SK-N-SH (cell line): Measurements from ENCODE around the gene BAD. TPM values are rescaled to one million over a fixed set of nuclear protein-coding genes. Genes with fewer than 3 reads are reported as not detected.

Source experiments
- CTCF ChIA-PET: fragments of 300-600, 350-600 bp; formaldehyde crosslinking; extraction: SDS; loops from one replicate; lab custom pipeline; 2021; lab: Yijun Ruan, JAX
- POLR2A ChIA-PET: fragments of 350-600 bp; sonication (Branson Sonifier 250); formaldehyde crosslinking; extraction: SDS; loops from one replicate; lab custom pipeline; 2020; ENCODE audit warnings: antibody characterized with exemption, inconsistent platforms; lab: Yijun Ruan, JAX
- DNase-seq: peaks from one replicate; pipeline ENCODE4 v3.0.0; 2012
- H2AFZ ChIP-seq: fragments of 200-600 bp; sonication (generic); 2 replicates; pipeline ENCODE4 v1.8.1; 2016; ENCODE audit warnings: antibody characterized with exemption, mild to moderate bottlenecking, low read depth
- H3F3A ChIP-seq: fragments of 200-600 bp; sonication (generic); replicated peaks from 2 replicates; pipeline ENCODE3; 2016; ENCODE audit warnings: antibody characterized with exemption, mild to moderate bottlenecking; ENCODE audit not compliant: insufficient read depth
- H3K27ac ChIP-seq, 2 experiments: fragments of 200-500 bp in 1 of 2; fragments of 200-600 bp in 1 of 2; sonication (Bioruptor generic) in 1 of 2; sonication (generic), shearing (Covaris generic) in 1 of 2; 2 replicates each; pipeline versions ENCODE4 v1.5.1 to v1.6.1; 2014 to 2016; ENCODE audit warnings: low read depth in 2 of 2, inconsistent platforms in 1 of 2, low read length in 1 of 2, mild to moderate bottlenecking in 1 of 2, mixed read lengths in 1 of 2
- H3K27me3 ChIP-seq: fragments of 200-600 bp; sonication (generic), shearing (Covaris generic); 2 replicates; pipeline ENCODE4 v1.6.1; 2016; ENCODE audit warnings: mixed run types; ENCODE audit not compliant: insufficient read depth
- H3K36me3 ChIP-seq, 2 experiments: fragments of 200-500 bp in 1 of 2; fragments of 200-600 bp in 1 of 2; sonication (Bioruptor generic) in 1 of 2; sonication (generic) in 1 of 2; replicated peaks in 1 of 2; 2 replicates each; pipeline versions ENCODE3 to v1.5.1; 2014 to 2016; ENCODE audit warnings: low read length in 1 of 2, mild to moderate bottlenecking in 1 of 2; ENCODE audit not compliant: insufficient read depth in 2 of 2, control insufficient read depth in 1 of 2
- H3K4me1 ChIP-seq, 2 experiments: fragments of 200-500 bp in 1 of 2; fragments of 200-600 bp in 1 of 2; sonication (Bioruptor generic) in 1 of 2; sonication (generic), shearing (Covaris generic) in 1 of 2; 2 replicates each; pipeline versions ENCODE4 v1.5.1 to v1.6.1; 2014 to 2016; ENCODE audit warnings: low read depth in 1 of 2, low read length in 1 of 2, mixed run types in 1 of 2; ENCODE audit not compliant: insufficient read depth in 2 of 2, control insufficient read depth in 1 of 2
- H3K4me2 ChIP-seq: fragments of 200-600 bp; sonication (generic), shearing (Covaris generic); 2 replicates; pipeline ENCODE4 v1.6.1; 2017; ENCODE audit warnings: mixed run types
- H3K4me3 ChIP-seq, 2 experiments: fragments of 200-500 bp in 1 of 2; fragments of 200-600 bp in 1 of 2; sonication (Bioruptor generic) in 1 of 2; sonication (generic), shearing (Covaris generic) in 1 of 2; 2 replicates each; pipeline versions ENCODE4 v1.5.1 to v1.8.1; 2014 to 2016; ENCODE audit warnings: low read depth in 2 of 2, inconsistent platforms in 1 of 2, low read length in 1 of 2, mild to moderate bottlenecking in 1 of 2, mixed read lengths in 1 of 2, moderate library complexity in 1 of 2
- H3K79me2 ChIP-seq: fragments of 200-600 bp; sonication (generic); 2 replicates; pipeline ENCODE4 v1.8.1; 2017; ENCODE audit warnings: mild to moderate bottlenecking; ENCODE audit not compliant: insufficient read depth
- H3K9ac ChIP-seq: fragments of 200-600 bp; sonication (generic); 2 replicates; pipeline ENCODE4 v1.6.1; 2017; ENCODE audit warnings: mixed run types
- H3K9me2 ChIP-seq: fragments of 200-600 bp; sonication (generic); 2 replicates; pipeline ENCODE4 v1.6.1; 2017; ENCODE audit warnings: mixed run types
- H3K9me3 ChIP-seq: fragments of 200-600 bp; sonication (generic); 2 replicates; pipeline ENCODE4 v1.6.1; 2017; ENCODE audit warnings: mixed run types, mild to moderate bottlenecking, moderate library complexity
- H4K20me1 ChIP-seq: fragments of 200-600 bp; sonication (generic); 2 replicates; pipeline ENCODE4 v1.6.1; 2017; ENCODE audit warnings: mild to moderate bottlenecking, mixed run types; ENCODE audit not compliant: insufficient read depth
- CHD2 ChIP-seq: fragments of 150-350 bp; IDR thresholded peaks from 2 replicates; pipeline ENCODE4 v1.6.1; 2018; ENCODE audit warnings: low read length; ENCODE audit not compliant: partially characterized antibody
- FOSL2 ChIP-seq: IDR thresholded peaks from 2 replicates; pipeline ENCODE4 v1.4.0; 2012; ENCODE audit warnings: low read depth, mild to moderate bottlenecking, moderate library complexity, borderline replicate concordance
- FOXM1 ChIP-seq: IDR thresholded peaks from 2 replicates; pipeline ENCODE4 v1.4.0; 2012; ENCODE audit warnings: low read depth, mild to moderate bottlenecking
- GABPA ChIP-seq: IDR thresholded peaks from 2 replicates; pipeline ENCODE4 v1.4.0; 2012; ENCODE audit warnings: low read depth, mild to moderate bottlenecking
- MXI1 ChIP-seq: IDR thresholded peaks from 2 replicates; pipeline ENCODE4 v1.6.1; 2012; ENCODE audit warnings: mild to moderate bottlenecking, low read depth, low read length, improper control_type of control experiment
- RAD21 ChIP-seq: IDR thresholded peaks from 2 replicates; pipeline ENCODE4 v1.6.1; 2012; ENCODE audit warnings: mild to moderate bottlenecking, low read length
- RCOR1 ChIP-seq: fragments of 150-350 bp; IDR thresholded peaks from 2 replicates; pipeline ENCODE4 v1.6.1; 2017; ENCODE audit warnings: antibody characterized with exemption, low read length
- RXRA ChIP-seq: IDR thresholded peaks from 2 replicates; pipeline ENCODE4 v1.4.0; 2012; ENCODE audit warnings: low read depth, mild to moderate bottlenecking, borderline replicate concordance
- SIN3A ChIP-seq: IDR thresholded peaks from 2 replicates; pipeline ENCODE4 v1.6.1; 2012; ENCODE audit warnings: low read depth, mild to moderate bottlenecking, low read length, moderate library complexity, borderline replicate concordance
- SMC3 ChIP-seq: IDR thresholded peaks from 2 replicates; pipeline ENCODE4 v1.6.1; 2012; ENCODE audit warnings: low read depth, low read length, improper control_type of control experiment
- TAF1 ChIP-seq: IDR thresholded peaks from 2 replicates; pipeline ENCODE4 v1.6.1; 2012; ENCODE audit warnings: low read depth, mild to moderate bottlenecking, low read length, moderate library complexity, borderline replicate concordance
- TCF12 ChIP-seq: IDR thresholded peaks from 2 replicates; pipeline ENCODE4 v1.4.0; 2012
- YY1 ChIP-seq: IDR thresholded peaks from 2 replicates; pipeline ENCODE4 v1.4.0; 2012; ENCODE audit warnings: low read depth, mild to moderate bottlenecking
- WGBS: methylation state at CpG from one replicate; pipeline ENCODE4 v1.1.6; 2017; ENCODE audit warnings: low lambda C conversion rate; 5-methylcytosine and 5-hydroxymethylcytosine counted together
- polyA plus RNA-seq, 3 experiments: library from polyadenylated mRNA; depleted of rRNA; stranded (reverse); fragments of >200 nt; gene quantifications; 2 replicates each; pipeline ENCODE4 v1.2.3, GENCODE V29; 2012
- TF ChIP-seq, protein P1 (sequence below): IDR thresholded peaks from 2 replicates; pipeline ENCODE4 v1.4.0; 2012; ENCODE audit warnings: low read depth, borderline replicate concordance
- TF ChIP-seq, protein P2 (sequence below): fragments of 150-350 bp; IDR thresholded peaks from 2 replicates; pipeline ENCODE4 v1.6.1; 2017; ENCODE audit warnings: antibody characterized with exemption, low read length, low read depth, borderline replicate concordance
- TF ChIP-seq, protein P3 (sequence below): IDR thresholded peaks from 2 replicates; pipeline ENCODE4 v1.4.0; 2012; ENCODE audit warnings: low read depth
- TF ChIP-seq, protein P4 (sequence below): IDR thresholded peaks from 2 replicates; pipeline ENCODE4; 2012

The BAD gene
- polyA plus RNA-seq, 1 of the 3 experiments (the other 2 are of a cell fraction): 80.9 TPM

DNA sequence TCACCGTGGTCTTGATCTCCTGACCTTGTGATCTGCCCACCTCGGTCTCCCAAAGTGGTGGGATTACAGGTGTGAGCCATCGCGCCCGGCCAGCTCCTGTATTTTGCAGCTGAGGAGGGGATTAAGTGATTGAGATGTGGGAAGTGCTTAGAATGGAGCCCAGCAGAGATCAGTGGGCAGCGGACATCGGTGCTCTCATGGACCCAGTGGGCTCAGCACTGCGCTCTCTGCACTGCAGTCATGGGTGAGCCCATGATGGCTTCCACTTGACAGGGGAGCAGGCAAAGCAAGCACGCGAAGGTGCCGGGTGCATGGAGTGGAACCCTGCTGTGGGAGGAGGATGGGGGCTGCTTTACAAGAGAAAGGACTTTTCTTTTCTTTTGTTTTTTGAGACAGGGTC, 46.4 kb upstream of the BAD start:
- H3K4me1 ChIP-seq: peaks cover 4 to 6% of the 10 kb centered on the region in 2 experiments; a peak in 2 of 4 replicates
- 89% methylated on average over 11 of the region's 11 CpGs for WGBS
- ChIA-PET POLR2A (no interaction called here), CTCF (interaction anchor here (0.8 to 2.0 kb wide), 5 partner anchors 11 to 59 kb away, joined by 3 to 9 read pairs (median 3); partner anchors contain the start of genes PRDX5 and TRMT112)
- H3K4me3 ChIP-seq: no peak overlapping the region
- no peak overlapping the region for H3K27ac ChIP-seq
- no peaks in the 10 kb centered on the region for H3K79me2 ChIP-seq
- no peak overlapping the region for H2AFZ ChIP-seq
- TF ChIP-seq CHD2 (no peak), SMC3 (no peak), RAD21 (no peak), RCOR1 (no peak), MXI1 (no peak), RXRA (no peak), TAF1 (no peak), YY1 (no peak), FOSL2 (no peak), SIN3A (no peak)
- TF ChIP-seq, protein P1, sequence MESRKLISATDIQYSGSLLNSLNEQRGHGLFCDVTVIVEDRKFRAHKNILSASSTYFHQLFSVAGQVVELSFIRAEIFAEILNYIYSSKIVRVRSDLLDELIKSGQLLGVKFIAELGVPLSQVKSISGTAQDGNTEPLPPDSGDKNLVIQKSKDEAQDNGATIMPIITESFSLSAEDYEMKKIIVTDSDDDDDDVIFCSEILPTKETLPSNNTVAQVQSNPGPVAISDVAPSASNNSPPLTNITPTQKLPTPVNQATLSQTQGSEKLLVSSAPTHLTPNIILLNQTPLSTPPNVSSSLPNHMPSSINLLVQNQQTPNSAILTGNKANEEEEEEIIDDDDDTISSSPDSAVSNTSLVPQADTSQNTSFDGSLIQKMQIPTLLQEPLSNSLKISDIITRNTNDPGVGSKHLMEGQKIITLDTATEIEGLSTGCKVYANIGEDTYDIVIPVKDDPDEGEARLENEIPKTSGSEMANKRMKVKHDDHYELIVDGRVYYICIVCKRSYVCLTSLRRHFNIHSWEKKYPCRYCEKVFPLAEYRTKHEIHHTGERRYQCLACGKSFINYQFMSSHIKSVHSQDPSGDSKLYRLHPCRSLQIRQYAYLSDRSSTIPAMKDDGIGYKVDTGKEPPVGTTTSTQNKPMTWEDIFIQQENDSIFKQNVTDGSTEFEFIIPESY: no peak
- TF ChIP-seq, protein P2, sequence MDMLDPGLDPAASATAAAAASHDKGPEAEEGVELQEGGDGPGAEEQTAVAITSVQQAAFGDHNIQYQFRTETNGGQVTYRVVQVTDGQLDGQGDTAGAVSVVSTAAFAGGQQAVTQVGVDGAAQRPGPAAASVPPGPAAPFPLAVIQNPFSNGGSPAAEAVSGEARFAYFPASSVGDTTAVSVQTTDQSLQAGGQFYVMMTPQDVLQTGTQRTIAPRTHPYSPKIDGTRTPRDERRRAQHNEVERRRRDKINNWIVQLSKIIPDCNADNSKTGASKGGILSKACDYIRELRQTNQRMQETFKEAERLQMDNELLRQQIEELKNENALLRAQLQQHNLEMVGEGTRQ: no peak
- TF ChIP-seq, protein P3, sequence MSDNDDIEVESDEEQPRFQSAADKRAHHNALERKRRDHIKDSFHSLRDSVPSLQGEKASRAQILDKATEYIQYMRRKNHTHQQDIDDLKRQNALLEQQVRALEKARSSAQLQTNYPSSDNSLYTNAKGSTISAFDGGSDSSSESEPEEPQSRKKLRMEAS: no peak
- TF ChIP-seq, protein P4, sequence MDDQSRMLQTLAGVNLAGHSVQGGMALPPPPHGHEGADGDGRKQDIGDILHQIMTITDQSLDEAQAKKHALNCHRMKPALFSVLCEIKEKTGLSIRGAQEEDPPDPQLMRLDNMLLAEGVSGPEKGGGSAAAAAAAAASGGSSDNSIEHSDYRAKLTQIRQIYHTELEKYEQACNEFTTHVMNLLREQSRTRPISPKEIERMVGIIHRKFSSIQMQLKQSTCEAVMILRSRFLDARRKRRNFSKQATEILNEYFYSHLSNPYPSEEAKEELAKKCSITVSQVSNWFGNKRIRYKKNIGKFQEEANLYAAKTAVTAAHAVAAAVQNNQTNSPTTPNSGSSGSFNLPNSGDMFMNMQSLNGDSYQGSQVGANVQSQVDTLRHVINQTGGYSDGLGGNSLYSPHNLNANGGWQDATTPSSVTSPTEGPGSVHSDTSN: no peak
- no peaks in the 10 kb centered on the region for H4K20me1 ChIP-seq
- no peaks in the 10 kb centered on the region for H3K9me2 ChIP-seq
- no peak overlapping the region for H3K4me2 ChIP-seq
- peaks cover 12% of the 10 kb centered on the region for H3F3A ChIP-seq
- no peaks in the 10 kb centered on the region for H3K9me3 ChIP-seq
- no peaks in the 10 kb centered on the region for H3K27me3 ChIP-seq
- H3K36me3 ChIP-seq: no peaks in the 10 kb centered on the region
- DNase-seq: no peak
- no peak overlapping the region for H3K9ac ChIP-seq

DNA sequence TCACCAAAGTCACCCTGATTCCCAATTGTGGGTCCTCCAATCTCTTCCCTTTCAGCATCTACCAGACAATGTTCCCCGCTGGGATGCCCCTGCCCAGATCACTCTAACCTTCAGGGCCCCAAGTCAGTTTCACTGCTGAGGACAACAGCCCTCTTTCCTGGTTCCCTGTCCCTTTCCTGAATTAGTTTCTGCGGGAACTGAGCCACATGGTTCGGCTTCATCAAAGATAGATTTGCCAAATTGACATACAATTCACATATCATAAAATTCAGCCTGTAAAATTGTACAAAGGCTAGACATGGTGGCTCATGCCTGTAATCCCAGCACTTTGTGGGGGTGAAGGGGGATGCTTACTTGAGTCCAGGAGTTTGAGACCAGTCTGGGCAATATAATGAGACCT, 43.5 kb upstream of the BAD start:
- Histone ChIP-seq H3K9me3 (no peaks in the 10 kb centered on the region), H3F3A (peaks cover 14% of the 10 kb centered on the region), H3K79me2 (no peaks in the 10 kb centered on the region), H3K27me3 (no peaks in the 10 kb centered on the region), H3K27ac (no peak overlapping the region), H3K4me1 (peaks cover 0 to 6% of the 10 kb centered on the region in 2 experiments; a peak in 2 of 4 replicates), H4K20me1 (no peaks in the 10 kb centered on the region), H3K4me3 (no peak overlapping the region), H2AFZ (no peak overlapping the region), H3K4me2 (no peak overlapping the region), H3K9ac (no peak overlapping the region), H3K36me3 (no peaks in the 10 kb centered on the region), H3K9me2 (no peaks in the 10 kb centered on the region)
- CTCF ChIA-PET: interaction anchor here (1.4 kb wide), 1 partner anchor 28 kb away, joined by 4 read pairs; no protein-coding TSS in a partner anchor
- no peak for DNase-seq
- POLR2A ChIA-PET: no interaction called here
- 75% methylated on average over 3 of the region's 3 CpGs for WGBS
- TF ChIP-seq TCF12: no peak
- TF ChIP-seq MXI1: no peak
- TF ChIP-seq FOXM1: no peak
- no peak for TF ChIP-seq GABPA
- TF ChIP-seq CHD2: no peak
